Fibroblast of skin of right biceps (primary cell): Measurements from ENCODE around the gene IQCE.
"Not testable (repeated sequence)": the region's sequence is repeated elsewhere in the genome, so short reads cannot be mapped to it uniquely, and the experiment has no call there.

ENCODE experiments used
- DNase-seq: peaks from one replicate; pipeline ENCODE4 v3.0.0-alpha.2; 2013

The IQCE gene

DNA sequence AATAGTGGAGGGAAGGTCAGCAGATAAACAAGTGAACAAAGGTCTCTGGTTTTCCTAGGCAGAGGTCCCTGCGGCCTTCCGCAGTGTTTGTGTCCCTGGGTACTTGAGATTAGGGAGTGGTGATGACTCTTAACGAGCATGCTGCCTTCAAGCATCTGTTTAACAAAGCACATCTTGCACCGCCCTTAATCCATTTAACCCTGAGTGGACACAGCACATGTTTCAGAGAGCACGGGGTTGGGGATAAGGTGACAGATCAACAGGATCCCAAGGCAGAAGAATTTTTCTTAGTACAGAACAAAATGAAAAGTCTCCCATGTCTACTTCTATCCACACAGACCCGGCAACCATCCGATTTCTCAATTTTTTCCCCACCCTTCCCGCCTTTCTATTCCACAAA is 25.2 kb upstream of the IQCE start:
- DNase-seq, result not testable (repeated sequence)

GRCh38 chr7:2534214-2534613 is 24.6 kb upstream of the IQCE start:
- DNase-seq, result not testable (repeated sequence)

GRCh38 chr7:2535872-2536627 is 22.7 kb upstream of the IQCE start:
- DNase-seq, result not testable (repeated sequence)

DNA sequence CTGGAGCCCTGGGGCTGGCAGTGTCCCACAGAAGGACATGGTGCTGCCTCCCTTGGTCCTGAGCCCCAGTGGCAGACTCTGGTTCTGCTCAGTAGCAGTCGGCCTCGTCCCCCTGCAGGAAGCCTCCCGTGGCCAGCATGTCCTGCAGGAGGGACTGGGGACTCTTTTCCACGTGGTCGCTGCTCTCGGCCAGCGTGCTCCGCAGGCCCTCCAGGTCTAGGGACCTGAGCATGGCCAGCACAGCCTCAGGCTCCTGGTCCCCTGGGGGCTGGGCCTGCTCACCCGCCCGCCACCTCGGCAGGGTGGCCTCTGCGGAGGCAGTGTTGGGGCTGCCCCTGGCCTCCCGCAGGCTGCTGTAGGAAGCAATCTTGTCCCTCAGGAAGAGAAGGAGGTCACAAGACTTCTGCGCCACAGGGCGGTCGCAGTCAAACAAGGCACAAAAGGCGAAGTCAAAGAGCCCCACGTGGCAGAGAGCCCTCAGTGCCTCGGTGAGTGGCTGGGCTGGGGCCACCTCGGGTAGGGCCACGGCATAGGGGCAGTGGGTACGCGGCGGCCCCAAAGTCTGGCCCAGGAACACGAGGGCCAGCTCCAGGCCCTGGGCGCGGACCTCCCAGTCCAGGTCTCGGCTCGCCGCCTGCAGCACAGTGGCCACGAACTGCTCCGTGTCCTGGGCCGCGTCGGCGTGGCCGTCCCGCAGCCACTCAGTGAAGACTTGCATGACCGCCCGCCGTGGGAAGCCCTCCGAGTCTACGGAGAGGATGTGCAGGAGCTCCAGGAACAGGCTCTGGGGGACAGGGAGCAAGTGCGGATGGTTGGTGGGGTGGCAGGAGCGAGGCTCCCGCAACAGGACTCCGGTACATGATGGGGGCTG is 20.6 kb upstream of the IQCE start:
- DNase-seq, result no peak

DNA sequence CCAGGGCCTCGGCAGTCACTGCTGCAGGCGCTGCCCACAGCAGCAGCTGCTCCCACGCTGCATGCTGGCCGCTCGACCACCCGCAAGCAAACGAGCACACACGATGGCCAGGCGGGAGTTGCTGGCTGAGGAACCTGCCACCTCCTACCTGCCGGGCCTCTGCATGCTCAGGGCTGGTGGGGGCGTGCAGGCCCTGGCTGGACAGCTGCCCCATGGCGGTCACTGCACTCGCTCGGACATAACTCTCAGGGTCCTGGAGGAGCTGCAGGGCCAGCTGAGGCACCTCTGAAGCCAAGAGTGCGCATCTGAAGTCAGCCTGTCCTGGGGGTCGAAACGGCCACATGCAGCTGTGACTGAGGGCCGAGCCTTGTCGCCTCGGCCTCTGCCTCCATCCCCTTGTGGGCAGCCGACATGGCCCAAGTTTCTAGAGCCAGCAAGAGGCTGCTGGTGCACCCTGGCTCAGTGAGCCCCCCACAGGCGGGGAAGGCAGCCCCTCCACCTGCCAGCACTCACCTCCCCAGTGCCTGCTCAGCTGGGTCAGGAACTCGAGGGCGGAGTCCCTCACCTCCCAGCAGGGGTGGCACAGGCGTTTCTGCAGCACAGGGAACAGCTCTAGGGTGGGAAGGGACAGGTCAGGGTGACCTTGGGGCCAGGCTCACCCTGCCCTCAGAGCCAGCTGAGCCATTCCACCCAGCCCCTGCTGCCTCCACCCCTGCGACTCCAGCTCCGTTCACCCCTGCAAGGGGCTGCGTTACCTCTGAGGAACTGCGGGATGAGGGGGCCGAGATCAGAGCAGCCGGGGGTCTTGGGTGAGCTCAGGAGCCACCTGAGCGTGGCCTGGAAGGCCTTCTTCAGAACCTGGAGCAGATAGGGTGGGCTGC is 19.5 kb upstream of the IQCE start:
- no peak for DNase-seq

DNA sequence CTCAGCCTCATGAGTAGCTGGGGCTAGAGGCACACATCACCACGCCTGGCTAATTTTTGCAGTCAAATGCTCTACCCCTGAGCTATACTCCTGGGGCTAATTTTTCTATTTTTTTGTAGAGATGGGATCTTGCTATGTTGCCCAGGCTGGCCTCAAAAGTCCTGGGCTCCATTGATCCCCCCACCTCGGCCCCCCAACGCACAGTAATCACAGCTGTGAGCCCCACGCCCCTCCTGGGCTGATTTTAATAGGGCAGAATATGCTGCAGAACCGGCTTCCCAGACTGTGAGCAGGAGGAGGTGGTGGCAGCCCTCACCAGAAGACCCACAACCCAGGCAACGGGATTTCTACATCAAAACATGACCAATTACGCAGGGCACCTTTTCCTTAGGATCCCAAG is 18.6 kb upstream of the IQCE start:
- DNase-seq, result no peak

DNA sequence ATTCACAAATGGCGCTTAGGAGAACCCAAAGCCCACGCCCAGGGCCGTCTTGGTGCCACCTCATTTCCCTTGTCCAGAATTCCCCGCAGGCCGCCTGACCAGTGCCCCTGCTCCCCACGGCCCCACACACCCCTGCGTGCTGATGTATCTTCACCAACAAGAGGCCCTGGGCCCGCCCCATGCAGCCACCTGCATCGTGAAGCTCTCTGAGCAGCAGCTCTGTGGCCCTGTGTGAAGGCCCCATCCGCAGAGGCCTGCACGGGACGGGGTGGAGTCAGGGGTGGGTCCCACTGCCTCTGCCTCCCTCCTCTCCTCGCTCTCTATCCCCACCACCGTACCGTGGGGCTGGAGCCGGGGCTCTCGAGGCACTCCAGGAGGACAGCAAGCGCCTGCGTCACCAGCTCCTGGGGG is 18.1 kb upstream of the IQCE start:
- no peak for DNase-seq

DNA sequence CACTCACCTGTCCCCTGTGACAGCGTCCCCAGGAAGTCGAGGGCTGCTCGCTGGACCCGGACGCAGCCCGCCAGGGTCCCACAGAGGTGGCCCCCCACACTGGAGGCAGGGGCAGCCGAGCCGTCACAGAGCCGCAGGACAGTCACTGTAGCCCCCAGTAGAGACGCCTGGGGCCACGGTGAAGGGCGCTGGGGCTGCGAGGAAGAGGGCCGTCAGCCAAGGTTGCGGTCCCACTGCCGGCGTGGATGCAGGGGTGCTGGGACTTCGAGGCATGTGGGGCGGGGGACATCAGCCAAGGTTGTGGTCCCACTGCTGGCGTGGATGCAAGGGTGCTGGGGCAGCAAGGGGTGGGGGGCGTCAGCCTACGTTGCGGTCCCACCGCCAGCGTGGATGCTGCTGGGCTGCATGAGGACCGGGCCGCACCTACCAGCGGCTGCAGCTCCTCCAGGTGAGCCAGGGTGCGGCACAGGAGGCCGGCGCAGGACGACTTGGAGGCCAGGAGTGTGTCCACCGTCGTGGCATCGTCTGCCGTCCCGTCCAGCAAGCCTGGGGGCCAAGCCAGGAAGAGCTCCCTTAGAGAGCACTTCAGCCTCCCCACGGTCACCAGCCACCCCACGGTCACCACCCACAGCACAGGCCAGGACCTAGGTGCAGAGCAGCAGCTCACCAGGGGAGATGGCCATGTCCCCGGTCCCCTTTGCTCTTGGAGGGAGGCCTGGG is 17.3 kb upstream of the IQCE start:
- no peak for DNase-seq

- DNase-seq, result no peak
Measured at GRCh38 chr7:2542011-2542915, 16.5 kb upstream of the IQCE start.

DNA sequence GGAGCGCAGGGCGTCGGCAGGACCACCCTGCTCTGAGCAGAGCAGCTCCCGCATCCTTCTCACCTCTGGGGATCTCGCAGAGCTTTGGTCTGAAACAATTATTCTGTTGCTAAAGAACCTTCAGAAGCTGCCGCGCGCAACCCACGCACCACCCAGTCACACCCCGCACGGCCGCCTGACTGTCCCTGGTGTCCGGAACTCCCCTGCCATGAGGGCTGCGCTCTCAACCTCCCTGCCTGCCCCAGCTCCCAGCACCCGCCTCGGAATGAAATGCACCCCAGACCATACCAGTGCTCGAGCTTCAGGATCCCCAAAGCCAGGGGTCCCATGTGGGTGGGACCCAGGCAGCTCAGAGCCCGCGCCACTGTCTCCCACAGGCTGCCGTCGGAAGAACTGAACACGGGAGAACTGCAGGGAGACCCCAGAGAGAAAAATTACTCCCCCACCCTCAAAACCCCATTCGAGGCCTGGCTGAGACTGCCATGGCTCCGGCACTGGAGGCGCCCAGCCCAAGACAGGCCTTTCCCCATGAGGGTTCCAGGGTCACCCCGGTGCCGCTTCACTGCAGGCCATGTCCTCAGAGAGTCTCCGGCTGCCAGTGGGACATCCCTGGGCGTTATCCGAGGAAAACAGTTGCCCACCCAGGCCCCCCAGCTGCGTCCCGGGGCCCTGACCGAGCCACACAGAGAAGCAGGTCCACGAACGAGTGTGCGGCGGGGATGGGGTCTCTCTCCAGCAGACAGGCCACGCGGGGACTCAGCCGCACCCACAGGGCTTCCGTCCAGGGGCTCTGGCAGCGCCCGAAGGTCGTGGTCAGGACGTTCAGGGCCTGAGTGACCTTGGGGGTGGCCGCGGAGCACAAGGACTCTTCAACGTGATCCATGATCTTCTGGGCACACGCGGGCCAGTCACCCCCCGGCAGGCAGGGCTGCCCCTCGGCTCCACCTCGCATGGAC is 15.6 kb upstream of the IQCE start:
- DNase-seq, result no peak

DNA sequence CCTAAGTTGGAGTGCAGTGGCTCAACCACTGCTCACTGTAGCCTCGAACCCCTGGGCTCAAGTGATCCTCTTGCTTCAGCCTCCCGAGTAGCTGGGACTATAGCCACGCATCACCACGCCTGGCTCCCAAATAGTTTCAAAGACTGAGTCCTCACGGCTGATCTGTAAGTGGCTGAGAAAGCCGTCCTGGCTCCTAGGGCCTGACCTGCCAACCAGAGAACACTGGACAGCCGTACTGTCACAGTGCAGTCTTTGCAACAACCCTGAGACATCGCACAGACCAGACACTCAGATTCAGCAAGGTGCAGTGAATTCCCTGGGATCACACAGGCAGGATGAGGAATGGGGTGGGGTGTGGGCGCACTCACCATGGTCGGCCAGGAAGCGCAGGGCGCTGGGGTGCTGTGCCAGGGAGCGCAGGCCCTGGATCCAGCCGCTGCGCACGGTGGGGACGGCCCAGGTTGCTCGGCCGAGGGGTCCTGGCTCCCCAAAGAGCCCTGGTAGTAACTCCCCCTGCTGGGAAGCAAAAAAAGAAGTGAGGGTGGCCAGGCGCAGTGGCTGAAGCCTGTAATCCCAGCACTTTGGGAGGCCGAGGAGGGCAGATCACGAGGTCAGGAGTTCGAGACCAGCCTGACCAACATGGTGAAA is 14.1 kb upstream of the IQCE start:
- DNase-seq, result no peak

GRCh38 chr7:2545746-2546425 is 12.9 kb upstream of the IQCE start:
- no peak for DNase-seq

GRCh38 chr7:2546776-2547586 is 11.8 kb upstream of the IQCE start:
- DNase-seq, result no peak

DNA sequence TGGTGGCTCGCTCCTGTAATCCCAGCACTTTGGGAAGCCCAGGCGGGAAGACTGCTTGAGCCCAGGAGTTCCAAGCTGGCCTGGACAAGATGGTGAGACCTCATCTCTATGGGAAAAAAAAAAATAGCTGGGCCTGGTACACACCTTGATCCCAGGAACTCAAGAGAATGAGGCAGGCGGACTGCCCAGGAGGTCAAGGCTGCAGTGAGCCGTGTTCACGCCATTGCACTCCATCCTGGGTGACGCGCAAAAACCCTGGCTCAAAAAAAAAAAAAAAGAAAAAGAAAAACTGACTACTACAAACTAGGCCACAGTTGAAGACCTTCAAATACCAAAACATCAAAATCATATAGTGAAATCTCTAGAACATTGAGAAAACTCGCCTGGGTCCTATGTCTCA is 7.4 kb upstream of the IQCE start:
- no peak for DNase-seq

- no peak for DNase-seq
Measured at GRCh38 chr7:2553108-2553507, 5.7 kb upstream of the IQCE start.

GRCh38 chr7:2553831-2554581 is 4.8 kb upstream of the IQCE start:
- no peak for DNase-seq

- DNase-seq, result no peak
Measured at GRCh38 chr7:2554661-2555111, 4.1 kb upstream of the IQCE start.
